ENCODE data around the gene TCF4.
A peak's percentile ranks its signal among the peaks of the same experiment; 100 is the strongest.
"Not testable (repeated sequence)": the region's sequence is repeated elsewhere in the genome, so short reads cannot be mapped to it uniquely, and the experiment has no call there.

Gene TCF4

DNA sequence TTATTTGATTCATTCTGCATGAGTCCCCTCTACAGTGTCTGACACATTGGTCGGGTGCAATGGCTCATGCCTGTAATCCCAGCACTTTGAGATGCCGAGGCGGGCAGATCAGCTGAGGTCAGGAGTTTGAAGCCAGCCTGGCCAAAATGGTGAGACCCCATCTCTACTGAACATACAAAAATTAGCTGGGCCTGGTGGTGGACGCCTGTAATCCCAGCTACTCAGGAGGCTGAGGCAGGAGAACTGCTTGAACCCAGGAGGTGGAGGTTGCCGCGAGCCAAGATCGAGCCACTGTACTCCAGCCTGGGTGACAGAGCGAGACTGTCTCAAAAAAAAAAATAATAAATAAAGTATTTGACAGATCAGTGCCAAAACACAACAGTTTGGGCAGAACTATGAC, 118.9 kb downstream of the TCF4 start:
- DNase-seq: not testable (repeated sequence)

GRCh38 chr18:55466789-55467188, 121.2 kb downstream of the TCF4 start:
- no peak for DNase-seq

DNA sequence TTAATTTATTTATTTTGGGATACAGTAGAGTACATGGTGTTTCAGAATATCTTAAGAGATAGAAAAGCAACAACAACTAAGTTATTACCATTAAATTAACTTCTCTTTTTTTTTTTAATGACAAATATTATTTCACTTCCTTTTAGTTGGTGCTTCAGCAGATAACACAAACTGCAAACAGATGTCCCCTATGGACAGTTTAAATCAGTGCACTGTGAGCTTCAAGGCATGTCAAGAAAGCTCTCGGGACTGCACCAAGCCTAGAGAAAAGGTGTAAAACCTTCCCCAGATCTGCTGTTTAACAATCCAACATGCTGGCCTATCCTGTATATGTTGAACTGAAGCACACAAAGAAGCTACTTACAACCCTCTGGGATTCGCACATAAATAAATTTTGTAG, 122.7 kb downstream of the TCF4 start:
- DNase-seq: peak; percentile 30

DNA sequence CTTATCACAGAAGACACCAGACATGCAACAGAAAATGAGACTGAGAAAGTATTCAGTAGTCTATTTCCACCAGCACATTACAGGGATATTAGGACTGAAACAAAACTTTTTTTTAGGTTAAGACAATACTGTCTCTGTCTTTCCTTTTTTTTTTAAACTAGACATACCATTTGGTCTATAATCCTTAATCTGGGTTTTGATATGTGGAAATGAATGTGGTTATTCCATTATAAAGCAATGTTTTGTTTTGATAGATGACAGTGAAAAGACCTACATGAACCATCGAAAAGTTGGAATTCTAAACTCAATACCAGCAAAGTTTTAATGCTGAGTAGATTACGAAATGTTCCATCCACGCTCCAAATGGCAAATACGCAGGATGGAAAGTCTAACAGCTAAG, 123.4 kb downstream of the TCF4 start:
- DNase-seq: no peak

- no peak for DNase-seq
Observed at GRCh38 chr18:55462652-55463051, 125.3 kb downstream of the TCF4 start.

DNA sequence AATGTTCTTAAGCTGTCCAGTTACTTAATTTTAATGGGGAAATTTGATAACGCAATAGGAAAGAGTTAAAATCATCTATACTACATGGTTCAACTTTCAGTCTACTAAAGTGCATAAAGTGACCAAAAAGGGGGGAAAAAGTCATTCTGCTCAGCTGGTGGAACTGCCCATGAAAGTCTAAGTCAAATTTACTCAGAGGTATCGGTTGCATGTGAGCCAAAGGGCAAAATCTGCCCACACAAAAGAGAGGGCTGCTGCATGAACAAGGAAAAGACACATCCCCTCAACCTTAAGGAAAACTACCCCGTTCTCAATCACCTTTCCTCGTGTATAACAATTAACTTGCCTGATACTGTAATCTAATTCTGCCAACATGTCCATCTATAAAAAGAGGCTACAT, 126.1 kb downstream of the TCF4 start:
- DNase-seq: no peak

GRCh38 chr18:55458456-55459203, 129.4 kb downstream of the TCF4 start:
- no peak for DNase-seq

- no peak for DNase-seq
Observed at GRCh38 chr18:55457028-55457427, 131.0 kb downstream of the TCF4 start.

GRCh38 chr18:55455938-55456337, 132.1 kb downstream of the TCF4 start:
- no peak for DNase-seq

GRCh38 chr18:55453186-55453585, 134.8 kb downstream of the TCF4 start:
- DNase-seq: no peak

GRCh38 chr18:55452123-55452611, 135.8 kb downstream of the TCF4 start:
- no peak for DNase-seq

DNA sequence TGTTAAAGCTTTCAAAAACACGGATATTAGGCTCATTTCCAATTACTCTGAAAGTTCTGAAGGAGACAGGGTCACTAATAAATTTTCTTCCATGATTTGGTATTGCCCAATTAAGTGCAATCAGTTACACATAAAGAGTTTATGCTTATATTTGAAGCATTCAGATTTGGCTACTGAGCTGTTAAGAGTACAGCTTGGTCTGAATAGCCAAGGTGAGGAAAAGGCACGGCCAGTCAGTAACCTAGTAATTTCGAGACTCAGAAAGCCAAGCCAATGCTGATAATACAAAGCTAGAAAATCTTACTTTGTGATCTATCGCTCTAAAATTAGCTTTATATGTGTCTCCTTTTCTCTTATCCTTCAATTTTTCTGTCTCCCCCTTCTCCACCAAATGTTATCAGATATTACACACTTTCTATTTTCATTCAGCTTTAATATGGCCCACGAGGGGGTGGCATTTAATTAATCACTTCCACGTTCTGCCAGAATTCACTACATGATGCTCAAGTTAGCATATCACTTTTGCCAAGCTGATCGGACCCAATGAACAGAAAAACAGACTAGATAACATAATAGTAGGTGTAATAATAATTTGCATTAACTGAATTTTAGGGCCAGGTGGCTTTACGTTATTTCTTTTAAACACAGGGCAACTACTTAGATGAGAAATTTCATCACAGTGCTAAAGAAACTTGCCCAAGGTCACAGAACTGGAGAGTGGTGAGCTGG, 138.4 kb downstream of the TCF4 start:
- no peak for DNase-seq

- DNase-seq: no peak
Observed at GRCh38 chr18:55448420-55448819, 139.6 kb downstream of the TCF4 start.

DNA sequence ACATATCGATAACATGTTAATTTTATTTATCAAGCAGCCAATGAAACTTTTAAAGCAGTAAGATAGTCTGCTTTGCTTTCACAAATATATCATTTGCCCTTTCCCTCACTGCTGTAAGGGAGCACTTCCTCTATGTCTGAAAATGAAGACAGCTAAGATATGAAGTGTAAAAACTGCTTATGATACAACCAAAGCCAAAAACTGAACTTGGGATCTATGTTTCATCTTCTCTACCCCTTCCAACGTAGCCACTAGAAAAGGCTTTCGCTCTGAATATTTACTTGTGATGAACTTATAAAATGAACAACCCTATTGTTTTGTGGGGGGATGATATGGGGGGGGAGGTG, 140.3 kb downstream of the TCF4 start:
- no peak for DNase-seq

- DNase-seq: no peak
Observed at GRCh38 chr18:55446996-55447671, 140.9 kb downstream of the TCF4 start.

DNA sequence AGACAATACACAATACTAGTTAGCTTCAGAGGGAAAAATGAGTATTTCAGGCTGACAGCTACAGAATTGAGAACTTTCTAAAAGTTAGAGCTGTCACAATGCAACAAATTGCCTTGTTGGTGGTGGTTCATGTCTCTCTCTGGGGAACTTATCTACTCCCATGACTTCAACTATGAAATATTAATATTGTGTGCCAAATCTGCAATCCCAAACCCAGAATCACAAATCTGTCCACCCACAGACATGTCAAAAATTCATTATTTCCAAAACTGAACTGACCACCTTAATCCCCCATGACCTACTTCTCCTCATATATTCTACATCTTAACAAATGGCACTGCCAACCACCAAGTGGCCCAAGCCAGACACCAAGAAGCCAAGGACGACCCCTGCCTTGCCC, 143.5 kb downstream of the TCF4 start:
- DNase-seq: no peak

GRCh38 chr18:55443776-55444175, 144.2 kb downstream of the TCF4 start:
- no peak for DNase-seq

GRCh38 chr18:55442561-55442960, 145.4 kb downstream of the TCF4 start:
- no peak for DNase-seq

GRCh38 chr18:55440988-55441387, 147.0 kb downstream of the TCF4 start:
- DNase-seq: no peak

GRCh38 chr18:55439056-55439455, 148.9 kb downstream of the TCF4 start:
- no peak for DNase-seq

DNA sequence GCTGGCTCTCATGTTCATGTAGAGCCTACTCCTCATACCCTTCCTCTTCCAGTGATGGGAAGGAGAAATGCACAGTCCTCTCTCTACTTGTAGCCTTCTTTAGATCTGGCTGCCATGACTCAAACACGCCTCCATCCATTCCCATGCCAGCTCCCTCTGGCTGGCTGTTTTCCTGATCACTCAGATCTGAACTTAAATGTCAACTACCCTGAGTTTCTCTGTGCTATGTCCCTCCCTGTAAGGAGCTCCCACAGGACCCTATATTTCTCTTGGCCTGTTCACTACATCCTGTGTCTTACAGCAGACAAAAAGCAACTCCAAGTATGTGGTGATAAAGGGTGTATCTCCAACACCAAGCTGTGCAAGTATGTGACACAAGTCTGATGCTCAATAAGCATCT, 152.4 kb downstream of the TCF4 start:
- DNase-seq: no peak

DNA sequence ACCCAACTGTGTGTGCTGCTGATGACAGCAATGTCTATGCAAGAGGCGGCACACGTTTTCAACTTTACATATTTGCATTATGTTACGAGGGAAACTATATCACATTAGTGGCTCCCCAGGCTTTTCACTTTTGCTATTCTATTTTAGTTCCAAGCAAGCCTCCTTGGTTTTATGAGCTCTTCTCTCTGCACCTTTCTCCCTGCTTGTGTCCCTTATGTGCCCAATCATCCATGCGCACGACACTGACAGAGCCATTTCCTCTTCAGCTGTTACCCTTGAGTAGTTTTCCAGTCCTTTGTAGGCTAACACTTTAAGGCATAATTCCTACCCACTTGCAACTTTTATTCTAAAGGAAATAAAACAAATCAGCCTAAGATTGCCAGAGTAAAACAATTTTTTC, 154.3 kb downstream of the TCF4 start:
- no peak for DNase-seq

GRCh38 chr18:55433140-55433539, 154.9 kb downstream of the TCF4 start:
- DNase-seq: no peak
